K562 (cell line): ENCODE results near the gene MAGEB2. TPM values are rescaled to one million over a fixed set of nuclear protein-coding genes. Genes with fewer than 3 reads are reported as not detected.

Source experiments
- ATAC-seq: fragments of 200-7000 bp; cut with Tn5 transposase; 3 replicates; pipeline ENCODE4 v1.9.1; 2020; ENCODE audit warnings: moderate library complexity
- BruUV-seq: library from RNA; stranded (reverse); fragments of 400-500 nt; replicated peaks from 2 replicates; lab custom pipeline; 2021; lab: Mats Ljungman, UMichigan
- CTCF ChIA-PET: fragments of 300-600 bp; formaldehyde crosslinking; extraction: SDS; loops from one replicate; lab custom pipeline; 2021; ENCODE audit warnings: low intra/inter-chr PET ratio; lab: Yijun Ruan, JAX
- POLR2A ChIA-PET: fragments of 300-600, 350-650 bp; sonication (Branson Sonifier 250); formaldehyde crosslinking; extraction: SDS; loops from one replicate; lab custom pipeline; 2021; ENCODE audit warnings: antibody characterized with exemption, inconsistent platforms; lab: Yijun Ruan, JAX
- DNase-seq, 4 experiments: peaks; one replicate each; pipeline versions ENCODE4 v3.0.0 to v3.0.0-alpha.2; 2011 to 2018; ENCODE audit warnings: low spot score in 3 of 4, mixed read lengths in 3 of 4; ENCODE audit errors: extremely low read depth in 1 of 4
- FAIRE-seq: peaks from 2 replicates; lab custom pipeline; 2011; peaks lifted over from hg19 to GRCh38; lab: Jason Lieb, UNC
- H2AFZ ChIP-seq: 2 replicates; pipeline ENCODE4 v1.6.0; 2011; ENCODE audit warnings: low read depth, low read length, control low read depth, inconsistent platforms
- H3K27ac ChIP-seq: fragments of 200-600 bp; 3 replicates; pipeline ENCODE4 v1.8.0; 2011; ENCODE audit warnings: low read depth, mild to moderate bottlenecking, control low read depth, inconsistent platforms, low read length, moderate library complexity, mixed read lengths; ENCODE audit errors: extremely low read depth
- H3K27me3 ChIP-seq, 2 experiments: fragments of 300-600 bp in 1 of 2; 2 replicates in 1 of 2; 3 replicates in 1 of 2; pipeline versions ENCODE4 v1.6.0 to v1.8.0; 2011; ENCODE audit warnings: inconsistent platforms in 2 of 2, low read length in 2 of 2, mild to moderate bottlenecking in 1 of 2, mixed read lengths in 1 of 2, moderate library complexity in 1 of 2; ENCODE audit not compliant: control insufficient read depth in 2 of 2, insufficient read depth in 2 of 2
- H3K36me3 ChIP-seq: fragments of 300-600 bp; 3 replicates; pipeline ENCODE4 v1.8.0; 2011; ENCODE audit warnings: mild to moderate bottlenecking, low read length, inconsistent platforms; ENCODE audit not compliant: control insufficient read depth, insufficient read depth
- H3K4me1 ChIP-seq, 2 experiments: fragments of 200-600 bp in 1 of 2; replicated peaks in 1 of 2; 2 replicates in 1 of 2; 3 replicates in 1 of 2; pipeline versions ENCODE4 v1.5.1 to v1.8.0; 2011; ENCODE audit warnings: inconsistent platforms in 2 of 2, low read length in 2 of 2, mild to moderate bottlenecking in 1 of 2, mixed read lengths in 1 of 2, moderate library complexity in 1 of 2; ENCODE audit not compliant: control insufficient read depth in 2 of 2, insufficient read depth in 2 of 2
- H3K4me2 ChIP-seq: 2 replicates; pipeline ENCODE4 v1.6.1; 2011; ENCODE audit warnings: low read length, control low read depth, inconsistent platforms, mixed read lengths; ENCODE audit not compliant: insufficient read depth
- H3K4me3 ChIP-seq: fragments of 200-600 bp; sonication (generic), shearing (Covaris generic); 2 replicates; pipeline ENCODE4 v1.5.1; 2016; ENCODE audit warnings: control low read depth, inconsistent platforms
- H3K79me2 ChIP-seq: fragments of 200-600 bp; 3 replicates; pipeline ENCODE4 v1.8.0; 2011; ENCODE audit warnings: low read length, inconsistent platforms; ENCODE audit not compliant: control insufficient read depth, insufficient read depth
- H3K9ac ChIP-seq, 2 experiments: 2 replicates each; pipeline versions ENCODE4 v1.6.0 to v1.6.1; 2011; ENCODE audit warnings: low read depth in 2 of 2, low read length in 2 of 2, control low read depth in 1 of 2, inconsistent platforms in 1 of 2, mild to moderate bottlenecking in 1 of 2, mixed read lengths in 1 of 2; ENCODE audit not compliant: insufficient read depth in 1 of 2
- H3K9me1 ChIP-seq: one replicate; pipeline ENCODE4 v1.6.0; 2011; ENCODE audit warnings: inconsistent platforms, mild to moderate bottlenecking, low read length, moderate library complexity; ENCODE audit not compliant: control insufficient read depth, insufficient read depth
- H3K9me3 ChIP-seq: replicated peaks from 2 replicates; pipeline ENCODE4 v1.5.1; 2011; ENCODE audit warnings: low read depth, low read length, inconsistent platforms; ENCODE audit not compliant: control insufficient read depth, insufficient read depth
- H4K20me1 ChIP-seq: replicated peaks from 2 replicates; pipeline ENCODE4 v1.6.1; 2011; ENCODE audit warnings: low read length, inconsistent platforms, mixed read lengths; ENCODE audit not compliant: control insufficient read depth, insufficient read depth
- CREB3L1 ChIP-seq: fragments of 450-650 bp; IDR thresholded peaks from 2 replicates; pipeline ENCODE4 v1.6.1; 2014; ENCODE audit warnings: low read depth, mild to moderate bottlenecking, moderate library complexity, borderline replicate concordance
- EP400 ChIP-seq: fragments of 450-650 bp; IDR thresholded peaks from 2 replicates; pipeline ENCODE4 v1.6.1; 2017; ENCODE audit warnings: antibody characterized with exemption, mild to moderate bottlenecking, moderate library complexity
- EWSR1 ChIP-seq: fragments of 450-650 bp; IDR thresholded peaks from 2 replicates; pipeline ENCODE4 v1.6.1; 2018; ENCODE audit warnings: borderline replicate concordance, mild to moderate bottlenecking, low read depth, moderate library complexity; ENCODE audit not compliant: partially characterized antibody
- NR3C1 ChIP-seq: sonication (generic); formaldehyde crosslinking; IDR thresholded peaks from 2 replicates; pipeline ENCODE4 v1.8.1; 2022; ENCODE audit warnings: missing genetic modification reagents
- POLR2AphosphoS2 ChIP-seq: IDR thresholded peaks from 2 replicates; pipeline ENCODE4 v1.6.1; 2012; ENCODE audit warnings: low read length, improper control_type of control experiment
- RBM39 ChIP-seq: fragments of 200-400 bp; formaldehyde crosslinking; optimal IDR thresholded peaks from 2 replicates; pipeline ENCODE3; 2018; ENCODE audit warnings: low read depth, low read length
- SPI1 ChIP-seq: IDR thresholded peaks from 2 replicates; pipeline ENCODE4 v1.6.1; 2011; ENCODE audit warnings: low read depth, low read length, control low read depth, borderline replicate concordance
- TSHZ1 ChIP-seq: fragments of 250-450 bp; sonication (Bioruptor Pico); IDR thresholded peaks from 2 replicates; pipeline ENCODE4 v1.4.0; 2020; ENCODE audit warnings: mild to moderate bottlenecking, moderate library complexity
- VEZF1 ChIP-seq: fragments of 200-800 bp; sonication (Bioruptor generic); IDR thresholded peaks from 2 replicates; pipeline ENCODE4 v1.6.1; 2017; ENCODE audit warnings: missing genetic modification characterization, missing compliant biosample characterization
- WHSC1 ChIP-seq: IDR thresholded peaks from one replicate; pipeline ENCODE4 v1.6.1; 2012; ENCODE audit warnings: low read length, control low read depth, inconsistent platforms
- ZFP36 ChIP-seq: fragments of 150-350 bp; IDR thresholded peaks from 2 replicates; pipeline ENCODE4 v1.6.1; 2018; ENCODE audit warnings: low read length, low read depth; ENCODE audit not compliant: partially characterized antibody
- ZNF175 ChIP-seq: fragments of 200-800 bp; sonication (Bioruptor generic); IDR thresholded peaks from 2 replicates; pipeline ENCODE4 v1.6.1; 2016; ENCODE audit warnings: low read depth, mild to moderate bottlenecking, missing genetic modification characterization, missing compliant biosample characterization
- ZNF239 ChIP-seq: fragments of 250-450 bp; sonication (Bioruptor Pico); IDR thresholded peaks from 2 replicates; pipeline ENCODE4 v1.4.0; 2020; ENCODE audit warnings: mild to moderate bottlenecking
- ZNF274 ChIP-seq: IDR thresholded peaks from 2 replicates; pipeline ENCODE4 v1.6.1; 2011; ENCODE audit warnings: low read depth, mild to moderate bottlenecking, low read length, moderate library complexity, borderline replicate concordance
- ZNF384 ChIP-seq: IDR thresholded peaks from 2 replicates; pipeline ENCODE4 v1.6.1; 2012; ENCODE audit warnings: low read depth, low read length, improper control_type of control experiment
- ZNF551 ChIP-seq: fragments of 250-450 bp; sonication (Bioruptor Pico); IDR thresholded peaks from 2 replicates; pipeline ENCODE4 v1.5.0; 2021; ENCODE audit warnings: mild to moderate bottlenecking, moderate library complexity
- ZNF79 ChIP-seq: fragments of 250-450 bp; sonication (Bioruptor Pico); IDR thresholded peaks from 2 replicates; pipeline ENCODE4 v1.4.0; 2020; ENCODE audit warnings: low read depth, mild to moderate bottlenecking, moderate library complexity
- WGBS: fragments of 100-300 bp; shearing (Covaris generic); methylation state at CpG from one replicate; pipeline ENCODE4 v1.1.6; 2016; ENCODE audit warnings: low coverage, mixed read lengths; ENCODE audit not compliant: insufficient coverage; ENCODE audit errors: missing lambda C conversion rate; 5-methylcytosine and 5-hydroxymethylcytosine counted together
- in situ Hi-C: fragments of 300-500 bp; cut with MboI; formaldehyde crosslinking; loops from 4 replicates; pipeline ENCODE4 v1.15.0; 2018; ENCODE audit warnings: inconsistent platforms, mixed read lengths
- intact Hi-C: fragments of 100-400 bp; cut with micrococcal nuclease; formaldehyde crosslinking; loops from 2 replicates; pipeline ENCODE4 v1.14.2; 2022
- polyA plus RNA-seq, 8 experiments: library from polyadenylated mRNA; depleted of rRNA in 4 of 8; stranded (reverse) in 5 of 8; unstranded in 3 of 8; fragments of >200 nt; fragmentation: Nextera tagmentation in 2 of 8; fragmentation: Illumina TruSeq in 1 of 8; extraction: Ambion mirVana in 2 of 8; extraction: Trizol in 1 of 8; gene quantifications; 2 replicates each; pipeline versions ENCODE4 v1.2.1 to v1.2.3, GENCODE V29; 2011 to 2014; ENCODE audit warnings: inconsistent platforms in 1 of 8, missing spikeins in 1 of 8
- total RNA-seq, 7 experiments: library from RNA; depleted of rRNA in 6 of 7; stranded (reverse); fragments of >200 nt in 6 of 7; fragmentation: Illumina TruSeq in 2 of 7; extraction: Trizol in 2 of 7; gene quantifications; 2 replicates each; pipeline versions ENCODE4 v1.2.1 to v1.2.3, GENCODE V29; 2011 to 2021; ENCODE audit warnings: low replicate concordance in 1 of 7

The MAGEB2 gene
- total and polyA plus RNA-seq, 9 of the 15 experiments (the other 6 are each of a cell fraction or from before 2014, with no cell fraction given): 21.6 to 277 (median 88.8) TPM

GRCh38 chrX:30217465-30217864 is 2.1 kb downstream of the MAGEB2 start:
- H3K4me1 ChIP-seq: peaks cover 8 to 12% of the 10 kb centered on the region in 2 experiments
- no peaks in the 10 kb centered on the region for H3K9me1 ChIP-seq
- ChIA-PET CTCF (no interaction called here), POLR2A (no interaction called here)
- no peaks in the 10 kb centered on the region for H3K9me3 ChIP-seq
- peak; percentile 8 to 55 (median 14) for DNase-seq
- H3K36me3 ChIP-seq: peaks cover 19% of the 10 kb centered on the region; the same call in 2 of the 3 replicates
- peak overlapping the region; percentile 50 for H3K4me2 ChIP-seq
- FAIRE-seq: peak; percentile 57
- no peaks in the 10 kb centered on the region for H3K27me3 ChIP-seq
- no peak overlapping the region for H2AFZ ChIP-seq
- no peak overlapping the region for H3K9ac ChIP-seq
- peak; percentile 48 for ATAC-seq
- peak overlapping the region; percentile 92 for H3K27ac ChIP-seq
- no peak overlapping the region for H3K4me3 ChIP-seq
- BruUV-seq: no TSS peak
- in situ Hi-C loops: no loop called here
- intact Hi-C loops: loop anchor here (2.0 to 5.0 kb wide), 3 partner anchors 29 to 75 kb away; partner anchors contain the start of gene MAGEB1
- H3K79me2 ChIP-seq: peaks cover 22% of the 10 kb centered on the region
- no peaks in the 10 kb centered on the region for H4K20me1 ChIP-seq
- 0% methylated on average over 1 of the region's 1 CpG for whole genome bisulfite sequencing
- TF ChIP-seq ZNF274 (no peak), ZNF551 (CRISPR knock-in tag) (no peak), POLR2AphosphoS2 (no peak), ZNF239 (CRISPR knock-in tag) (no peak), TSHZ1 (CRISPR knock-in tag) (no peak), EWSR1 (no peak), ZFP36 (no peak), EP400 (no peak), ZNF79 (CRISPR knock-in tag) (no peak), VEZF1 (CRISPR knock-in tag) (no peak), WHSC1 (no peak), NR3C1 (CRISPR knock-in tag) (no peak), SPI1 (peak; percentile 84), CREB3L1 (no peak), ZNF175 (CRISPR knock-in tag) (no peak), RBM39 (no peak), ZNF384 (no peak)
